Measurements from ENCODE around the gene SHLD1. TPM values are rescaled to one million over a fixed set of nuclear protein-coding genes. Genes with fewer than 3 reads are reported as not detected.
"Not testable (repeated sequence)": the region's sequence is repeated elsewhere in the genome, so short reads cannot be mapped to it uniquely, and the experiment has no call there.

The SHLD1 gene
- total RNA-seq, 1 donor from 2014 or later = 5.7 TPM

DNA sequence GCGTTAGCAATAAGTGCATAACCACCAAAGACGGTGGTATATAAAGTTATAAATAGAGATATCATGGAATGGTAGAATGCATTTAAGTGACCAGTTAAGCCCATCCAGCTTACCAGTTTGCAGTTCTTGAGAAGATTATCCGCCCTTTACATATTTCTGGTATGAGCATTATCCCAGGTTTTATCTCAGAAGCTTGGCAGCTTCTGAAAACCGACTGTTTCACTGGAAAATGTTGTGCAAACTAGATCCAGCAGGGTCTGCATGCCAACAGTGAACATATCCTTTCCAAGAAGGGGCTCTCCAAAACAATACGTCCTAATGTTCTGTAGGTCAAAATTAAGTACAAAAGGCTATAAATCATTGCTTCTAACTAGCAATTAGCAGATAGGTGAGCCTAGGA is 29.5 kb upstream of the SHLD1 start:
- peaks cover 27% of the 10 kb centered on the region for H3K4me1 ChIP-seq
- TF ChIP-seq, protein P1, sequence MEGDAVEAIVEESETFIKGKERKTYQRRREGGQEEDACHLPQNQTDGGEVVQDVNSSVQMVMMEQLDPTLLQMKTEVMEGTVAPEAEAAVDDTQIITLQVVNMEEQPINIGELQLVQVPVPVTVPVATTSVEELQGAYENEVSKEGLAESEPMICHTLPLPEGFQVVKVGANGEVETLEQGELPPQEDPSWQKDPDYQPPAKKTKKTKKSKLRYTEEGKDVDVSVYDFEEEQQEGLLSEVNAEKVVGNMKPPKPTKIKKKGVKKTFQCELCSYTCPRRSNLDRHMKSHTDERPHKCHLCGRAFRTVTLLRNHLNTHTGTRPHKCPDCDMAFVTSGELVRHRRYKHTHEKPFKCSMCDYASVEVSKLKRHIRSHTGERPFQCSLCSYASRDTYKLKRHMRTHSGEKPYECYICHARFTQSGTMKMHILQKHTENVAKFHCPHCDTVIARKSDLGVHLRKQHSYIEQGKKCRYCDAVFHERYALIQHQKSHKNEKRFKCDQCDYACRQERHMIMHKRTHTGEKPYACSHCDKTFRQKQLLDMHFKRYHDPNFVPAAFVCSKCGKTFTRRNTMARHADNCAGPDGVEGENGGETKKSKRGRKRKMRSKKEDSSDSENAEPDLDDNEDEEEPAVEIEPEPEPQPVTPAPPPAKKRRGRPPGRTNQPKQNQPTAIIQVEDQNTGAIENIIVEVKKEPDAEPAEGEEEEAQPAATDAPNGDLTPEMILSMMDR (IDR thresholded peaks at IDR 0.05; ENCODE audit: borderline replicate concordance) = no peak
- H3K4me3 ChIP-seq = no peak overlapping the region
- peaks cover 2% of the 10 kb centered on the region for H3K9me3 ChIP-seq (replicated peaks)
- H3K36me3 ChIP-seq = no peaks in the 10 kb centered on the region
- DNase-seq = no peak
- intact Hi-C loops (cut with micrococcal nuclease) = no loop called here
- no peaks in the 10 kb centered on the region for H3K27me3 ChIP-seq (ENCODE audit: low read depth)
- H3K27ac ChIP-seq (replicated peaks) = no peak overlapping the region

DNA sequence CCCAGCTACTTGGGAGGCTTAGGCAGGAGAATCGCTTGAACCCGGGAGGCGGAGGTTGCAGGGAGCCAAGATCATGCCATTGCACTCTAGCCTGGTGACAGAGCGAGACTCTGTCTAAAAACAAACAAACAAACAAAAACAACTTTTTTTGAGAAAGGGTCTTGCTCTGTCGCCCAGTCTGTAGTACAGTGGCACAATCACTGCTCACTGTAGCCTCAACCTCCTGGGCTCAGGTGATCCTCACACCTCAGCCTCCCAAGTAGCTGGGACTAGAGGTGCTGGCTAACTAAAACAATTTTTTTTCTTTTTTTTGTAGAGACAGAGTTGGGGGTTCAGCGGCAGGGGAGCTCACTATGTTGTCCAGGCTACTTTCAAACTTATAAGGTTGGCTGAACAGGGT is 28.8 kb upstream of the SHLD1 start:
- H3K9me3 ChIP-seq (replicated peaks); DNase-seq; H3K27ac ChIP-seq (replicated peaks); H3K36me3 ChIP-seq; H3K27me3 ChIP-seq (ENCODE audit: low read depth); H3K4me3 ChIP-seq; intact Hi-C loops (cut with micrococcal nuclease): not testable (repeated sequence)
- peaks cover 27% of the 10 kb centered on the region for H3K4me1 ChIP-seq

DNA sequence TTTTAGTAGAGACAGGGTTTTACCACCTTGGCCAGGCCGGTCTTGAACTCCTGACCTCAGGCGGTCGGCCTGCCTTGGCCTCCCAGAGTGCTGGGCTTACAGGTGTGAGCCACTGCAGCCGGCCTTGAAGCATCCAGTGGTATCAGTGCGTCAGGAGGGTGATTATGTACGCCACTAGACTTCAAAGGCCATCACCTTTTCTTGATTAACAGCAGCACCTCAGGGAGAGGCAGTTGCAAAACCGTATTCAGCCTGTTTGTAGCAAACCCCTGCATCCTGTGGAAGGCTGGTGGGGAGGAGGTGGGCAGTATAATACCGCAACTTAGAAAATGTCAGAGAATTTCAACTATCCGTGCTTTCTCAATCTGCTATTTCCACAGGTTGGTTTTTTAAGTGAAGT is 27.3 kb upstream of the SHLD1 start:
- no peak for DNase-seq
- no peaks in the 10 kb centered on the region for H3K36me3 ChIP-seq
- peaks cover 27% of the 10 kb centered on the region for H3K4me1 ChIP-seq
- H3K27me3 ChIP-seq (ENCODE audit: low read depth) = no peaks in the 10 kb centered on the region
- intact Hi-C loops (cut with micrococcal nuclease) = no loop called here
- no peak overlapping the region for H3K27ac ChIP-seq (replicated peaks)
- peaks cover 6% of the 10 kb centered on the region for H3K9me3 ChIP-seq (replicated peaks)
- no peak overlapping the region for H3K4me3 ChIP-seq
- TF ChIP-seq, protein P1 (IDR thresholded peaks at IDR 0.05; ENCODE audit: borderline replicate concordance) = no peak

DNA sequence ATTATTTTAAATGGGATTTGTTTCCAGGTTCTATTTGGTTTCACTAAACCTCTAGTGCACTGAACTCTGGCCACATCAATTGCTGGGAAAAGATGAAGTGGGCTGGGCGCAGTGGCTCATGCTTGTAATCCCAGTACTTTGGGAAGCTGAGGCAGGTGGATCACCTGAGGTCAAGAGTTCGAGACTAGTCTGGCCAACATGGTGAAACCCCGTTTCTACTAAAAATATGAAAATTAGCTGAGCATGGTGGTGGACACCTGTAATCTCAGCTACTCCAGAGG is 25.1 kb upstream of the SHLD1 start:
- DNase-seq; intact Hi-C loops (cut with micrococcal nuclease); H3K36me3 ChIP-seq; H3K9me3 ChIP-seq (replicated peaks); H3K27me3 ChIP-seq (ENCODE audit: low read depth); H3K27ac ChIP-seq (replicated peaks); H3K4me1 ChIP-seq; H3K4me3 ChIP-seq: not testable (repeated sequence)

DNA sequence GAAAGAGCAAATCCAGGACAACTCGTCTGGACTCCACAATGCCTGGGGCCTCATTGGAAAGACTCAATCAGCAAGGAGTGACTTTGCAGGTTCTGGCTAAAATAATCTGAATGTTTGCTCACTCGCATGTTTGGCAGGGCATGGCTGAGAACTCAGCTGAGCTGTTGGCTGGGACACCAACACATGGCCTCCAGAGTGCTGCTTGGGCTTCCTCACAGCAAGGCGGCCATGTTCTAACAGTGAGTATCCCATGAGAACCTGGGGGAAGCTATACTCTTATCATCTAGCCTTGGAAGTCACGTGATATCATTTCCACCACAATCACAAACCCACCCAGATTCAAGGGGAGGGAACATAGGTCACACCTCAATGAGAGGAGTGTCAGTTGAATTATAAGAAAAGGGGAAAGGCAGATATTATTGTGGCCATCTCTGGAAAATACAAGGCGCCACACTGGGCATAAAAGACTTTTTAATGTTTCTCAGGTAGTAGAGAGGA is 23.1 kb upstream of the SHLD1 start:
- TF ChIP-seq, protein P1 (IDR thresholded peaks at IDR 0.05; ENCODE audit: borderline replicate concordance) = no peak
- peaks cover 12% of the 10 kb centered on the region for H3K4me1 ChIP-seq
- no peak overlapping the region for H3K27ac ChIP-seq (replicated peaks)
- H3K4me3 ChIP-seq = no peak overlapping the region
- H3K36me3 ChIP-seq = no peaks in the 10 kb centered on the region
- no peak for DNase-seq
- peaks cover 6% of the 10 kb centered on the region for H3K9me3 ChIP-seq (replicated peaks)
- intact Hi-C loops (cut with micrococcal nuclease) = no loop called here
- no peaks in the 10 kb centered on the region for H3K27me3 ChIP-seq (ENCODE audit: low read depth)

DNA sequence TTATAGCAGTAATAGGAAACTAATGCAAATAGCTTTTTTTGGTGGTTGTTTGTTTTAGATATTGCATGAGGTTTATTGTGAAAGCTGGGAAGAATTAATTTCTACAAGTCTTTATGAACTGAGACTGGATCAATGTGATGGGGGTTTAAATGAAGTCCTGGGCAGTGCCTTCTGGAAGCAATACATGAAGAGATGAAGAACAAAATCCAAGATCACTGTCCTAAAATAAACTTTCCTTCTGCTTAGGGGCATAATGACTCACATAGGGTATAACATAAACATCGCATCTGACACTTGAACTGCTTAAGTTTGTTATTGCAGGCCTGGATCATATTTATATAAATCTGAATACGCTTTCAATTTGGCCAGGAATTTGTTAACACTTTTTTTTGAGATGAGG is 20.9 kb upstream of the SHLD1 start:
- peaks cover 6% of the 10 kb centered on the region for H3K9me3 ChIP-seq (replicated peaks)
- intact Hi-C loops (cut with micrococcal nuclease) = no loop called here
- H3K27ac ChIP-seq (replicated peaks) = no peak overlapping the region
- DNase-seq = no peak
- TF ChIP-seq, protein P1 (IDR thresholded peaks at IDR 0.05; ENCODE audit: borderline replicate concordance) = no peak
- no peaks in the 10 kb centered on the region for H3K36me3 ChIP-seq
- H3K27me3 ChIP-seq (ENCODE audit: low read depth) = no peaks in the 10 kb centered on the region
- no peak overlapping the region for H3K4me3 ChIP-seq
- H3K4me1 ChIP-seq = peaks cover 18% of the 10 kb centered on the region

DNA sequence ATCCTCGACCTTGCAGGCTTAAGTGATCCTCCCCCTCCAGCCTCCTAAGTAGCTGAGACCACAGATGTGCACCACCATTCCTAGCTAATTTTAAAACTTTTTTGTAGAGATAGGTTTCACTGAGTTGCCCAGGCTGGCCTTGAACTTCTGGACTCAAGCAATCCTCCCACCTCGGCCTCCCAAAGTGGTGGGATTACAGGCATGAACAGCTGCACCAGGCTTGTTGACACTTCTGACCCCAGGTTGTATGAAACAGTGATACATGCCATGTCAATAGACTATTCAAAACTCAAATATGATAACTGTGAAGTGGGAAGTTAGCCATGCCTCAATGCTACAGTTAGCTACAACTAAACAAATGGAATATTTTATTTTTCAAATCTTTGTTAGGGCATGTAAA is 20.1 kb upstream of the SHLD1 start:
- intact Hi-C loops (cut with micrococcal nuclease) = no loop called here
- Histone ChIP-seq H3K36me3 (no peaks in the 10 kb centered on the region), H3K4me1 (peaks cover 18% of the 10 kb centered on the region), H3K4me3 (no peak overlapping the region), H3K27ac (replicated peaks) (no peak overlapping the region), H3K27me3 (ENCODE audit: low read depth) (no peaks in the 10 kb centered on the region), H3K9me3 (replicated peaks) (peaks cover 6% of the 10 kb centered on the region)
- TF ChIP-seq, protein P1 (IDR thresholded peaks at IDR 0.05; ENCODE audit: borderline replicate concordance) = no peak
- no peak for DNase-seq

All from left ventricle myocardium inferior (tissue), 1 donor.